ENCODE results near the gene KCNN4.

The KCNN4 gene

DNA sequence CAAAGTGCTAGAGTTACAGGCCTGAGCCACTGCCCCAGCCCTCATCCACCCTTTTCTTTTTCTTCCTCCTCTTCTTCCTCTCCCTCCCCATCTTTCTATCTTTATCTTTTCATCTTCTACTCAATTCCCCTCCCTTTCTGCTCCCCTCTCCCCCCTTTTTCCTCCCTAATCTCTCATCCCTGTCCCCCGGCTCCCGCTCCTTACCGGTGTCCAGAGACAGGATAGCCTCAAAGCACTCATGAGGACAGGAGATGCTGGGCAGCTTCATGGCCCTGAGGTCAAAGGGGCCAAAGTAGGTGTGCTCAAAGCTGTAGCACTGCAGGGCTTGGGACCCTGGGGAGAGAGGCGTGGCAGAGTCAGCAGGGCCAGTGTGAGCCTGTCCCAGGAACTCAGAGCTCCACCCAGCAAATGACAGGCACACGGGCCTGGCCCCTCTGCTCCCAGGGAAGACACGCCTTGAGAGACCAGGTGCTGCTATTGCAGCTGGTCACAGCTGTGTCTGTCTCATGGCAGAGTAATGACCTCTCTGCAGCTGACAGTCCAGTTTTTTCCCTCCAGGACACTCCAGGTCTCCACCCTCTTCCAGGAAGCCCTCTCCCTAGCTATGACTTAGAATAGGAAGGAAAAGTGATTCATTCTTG is 18.8 kb upstream of the KCNN4 start:
- ChIA-PET POLR2A (no interaction called here), CTCF (interaction anchor here (0.8 to 2.8 kb wide), 3 partner anchors 10 to 245 kb away, joined by 3 to 13 read pairs (median 3); no protein-coding TSS in a partner anchor)
- no peak for TF ChIP-seq CTCF (IDR thresholded peaks at IDR 0.05; ENCODE audit: insufficient read depth, low read length, missing control alignments)
- no peak overlapping the region for H3K4me3 ChIP-seq (ENCODE audit: low read depth, low read length)
- DNase-seq (ENCODE audit: low read depth, low spot score), result no peak

DNA sequence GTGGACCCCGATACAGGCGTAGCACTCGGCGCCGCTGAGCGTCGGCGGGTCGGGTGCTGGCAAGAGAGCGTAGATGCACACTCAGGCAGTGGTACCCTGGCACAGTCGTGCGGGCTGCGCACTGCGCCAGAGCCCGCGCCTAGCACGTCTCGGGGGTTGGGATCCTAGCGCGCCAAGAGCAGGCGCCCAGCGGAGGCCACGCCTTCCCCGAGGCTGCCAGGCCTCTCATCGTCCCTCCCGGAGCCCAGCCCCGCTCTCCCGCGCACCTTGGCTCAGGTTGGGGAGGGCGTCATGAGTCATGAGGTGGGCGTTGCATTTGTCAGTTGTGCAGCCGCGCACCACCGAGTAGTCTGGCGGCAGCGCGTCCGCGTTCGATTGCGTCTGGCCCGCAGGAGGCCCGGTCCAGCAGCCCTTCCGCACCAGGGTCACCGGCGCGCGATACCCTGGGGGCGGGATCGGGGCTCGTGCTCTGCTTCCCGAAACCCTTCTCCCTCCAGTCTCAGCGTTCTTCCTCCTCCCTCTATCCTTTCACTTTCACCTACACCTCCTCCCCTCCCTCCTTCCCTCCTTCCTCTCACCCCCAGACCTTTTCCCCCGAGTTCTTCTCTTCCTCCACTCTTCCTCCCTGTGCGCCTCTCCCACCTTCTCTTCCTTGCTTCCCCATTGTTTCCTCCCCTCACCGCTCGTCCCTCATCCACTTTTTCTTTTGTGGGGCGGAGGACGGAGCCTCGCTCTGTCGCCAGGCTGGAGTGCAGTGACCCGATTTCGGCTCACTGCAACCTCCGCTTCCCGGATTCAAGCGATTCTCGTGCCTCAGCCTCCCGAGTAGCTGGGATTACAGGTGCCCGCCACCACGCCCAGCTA is 18.0 kb upstream of the KCNN4 start:
- ChIA-PET CTCF (interaction anchor here (1.0 to 2.8 kb wide), 2 partner anchors 11 to 244 kb away, joined by 3 to 13 read pairs; no protein-coding TSS in a partner anchor), POLR2A (no interaction called here)
- no peak for DNase-seq (ENCODE audit: low read depth, low spot score)
- peak overlapping the region; percentile 61 for H3K4me3 ChIP-seq (ENCODE audit: low read depth, low read length)
- TF ChIP-seq CTCF (IDR thresholded peaks at IDR 0.05; ENCODE audit: insufficient read depth, low read length, missing control alignments), result no peak

DNA sequence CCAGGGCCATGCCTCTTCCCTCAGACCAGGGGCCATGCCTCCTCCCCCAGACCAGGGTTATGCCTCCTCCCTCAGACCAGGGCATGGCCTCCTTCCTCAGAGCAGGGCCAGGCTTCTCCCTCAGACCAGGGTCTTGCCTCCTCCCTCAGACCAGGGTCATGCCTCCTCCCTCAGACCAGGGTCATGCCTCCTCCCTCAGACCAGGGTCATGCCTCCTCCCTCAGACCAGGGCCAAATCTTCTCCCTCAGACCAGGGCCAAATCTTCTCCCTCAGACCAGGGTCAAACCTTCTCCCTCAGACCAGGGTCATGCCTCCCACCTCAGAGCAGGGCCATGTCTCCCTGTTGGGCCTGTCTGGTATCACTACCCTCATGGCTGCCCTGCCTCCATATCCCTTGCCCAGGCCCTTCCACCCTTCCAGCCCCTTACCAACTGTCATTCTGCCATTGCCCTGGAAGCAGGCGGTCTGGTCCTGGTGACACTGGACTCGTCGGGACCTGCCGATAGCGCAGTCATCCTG is 17.3 kb upstream of the KCNN4 start:
- CTCF ChIA-PET, result interaction anchor here (1.6 kb wide), 1 partner anchor 13 kb away, joined by 7 read pairs; no protein-coding TSS in a partner anchor
- POLR2A ChIA-PET, result no interaction called here
- no peak for TF ChIP-seq CTCF (IDR thresholded peaks at IDR 0.05; ENCODE audit: insufficient read depth, low read length, missing control alignments)
- H3K4me3 ChIP-seq (ENCODE audit: low read depth, low read length), result peak overlapping the region; percentile 61
- DNase-seq (ENCODE audit: low read depth, low spot score), result no peak

DNA sequence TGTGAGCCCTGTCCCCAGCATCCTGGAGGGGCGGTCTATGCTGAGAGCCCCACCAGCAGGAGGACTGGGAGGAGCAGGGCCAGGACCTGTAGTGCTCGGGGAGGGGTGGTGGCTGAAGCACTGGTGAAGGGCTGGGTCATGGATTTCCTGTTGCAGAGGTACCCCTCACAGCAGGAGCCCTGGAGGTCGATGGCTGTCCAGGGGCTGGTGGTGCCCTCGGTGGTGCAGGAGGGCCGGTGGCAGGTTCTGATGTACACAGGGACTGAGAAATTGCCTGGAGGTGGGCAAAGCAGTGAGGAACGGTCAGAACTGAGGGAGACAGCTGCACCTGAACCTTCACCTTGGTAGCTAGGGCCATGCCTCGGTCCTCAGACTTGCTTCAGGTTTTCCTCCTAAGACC is 16.8 kb upstream of the KCNN4 start:
- ChIA-PET POLR2A (no interaction called here), CTCF (interaction anchor here (1.0 to 1.8 kb wide), 6 partner anchors 10 to 53 kb away, joined by 3 to 7 read pairs (median 4); no protein-coding TSS in a partner anchor)

GRCh38 chr19:43797118-43797517 is 16.3 kb upstream of the KCNN4 start:
- ChIA-PET POLR2A (no interaction called here), CTCF (interaction anchor here (1.0 to 1.8 kb wide), 8 partner anchors 10 to 129 kb away, joined by 3 to 7 read pairs (median 4); no protein-coding TSS in a partner anchor)
- TF ChIP-seq CTCF (IDR thresholded peaks at IDR 0.05; ENCODE audit: insufficient read depth, low read length, missing control alignments), result no peak
- H3K4me3 ChIP-seq (ENCODE audit: low read depth, low read length), result no peak overlapping the region
- DNase-seq (ENCODE audit: low read depth, low spot score), result no peak

More for the DNA sequence above, 16.8 kb upstream of the KCNN4 start:
- no peak for DNase-seq (ENCODE audit: low read depth, low spot score)
- no peak overlapping the region for H3K4me3 ChIP-seq (ENCODE audit: low read depth, low read length)
- TF ChIP-seq CTCF (IDR thresholded peaks at IDR 0.05; ENCODE audit: insufficient read depth, low read length, missing control alignments), result no peak

GRCh38 chr19:43790587-43790986 is 9.8 kb upstream of the KCNN4 start:
- no peak for TF ChIP-seq CTCF (IDR thresholded peaks at IDR 0.05; ENCODE audit: insufficient read depth, low read length, missing control alignments)
- CTCF ChIA-PET, result interaction anchor here (1.3 to 1.8 kb wide), 3 partner anchors 18 to 122 kb away, joined by 3 to 6 read pairs (median 3); no protein-coding TSS in a partner anchor
- H3K4me3 ChIP-seq (ENCODE audit: low read depth, low read length), result no peak overlapping the region
- POLR2A ChIA-PET, result interaction anchor here (0.6 kb wide), 1 partner anchor 120 kb away, joined by 3 read pairs; the partner anchor contains the start of gene PLAUR
- DNase-seq (ENCODE audit: low read depth, low spot score), result no peak

All from AG04449 (cell line).